GM12878 (cell line): ENCODE data around the gene RANGRF.

Source experiments
- BACH1 ChIP-seq: fragments of 450-650 bp; IDR thresholded peaks from 2 replicates; pipeline ENCODE4 v1.6.1; 2017; ENCODE audit warnings: mild to moderate bottlenecking, borderline replicate concordance
- CBFB ChIP-seq: IDR thresholded peaks from 2 replicates; pipeline ENCODE4 v1.6.1; 2016; ENCODE audit warnings: antibody characterized with exemption, low read depth
- CTCF ChIP-seq, 3 experiments: IDR thresholded peaks in 2 of 3; conservative IDR thresholded peaks in 1 of 3; 2 replicates each; pipeline ENCODE4 v1.5.1; 2011; ENCODE audit warnings: low read depth in 3 of 3, low read length in 3 of 3, mild to moderate bottlenecking in 3 of 3, control low read depth in 2 of 3, moderate library complexity in 2 of 3, inconsistent platforms in 1 of 3, mixed read lengths in 1 of 3; ENCODE audit not compliant: control insufficient read depth in 2 of 3, insufficient read depth in 1 of 3; ENCODE audit errors: extremely low read depth in 1 of 3
- MAX ChIP-seq: IDR thresholded peaks from 2 replicates; pipeline ENCODE4 v1.6.1; 2012; ENCODE audit warnings: low read depth, low read length, improper control_type of control experiment
- RAD21 ChIP-seq: IDR thresholded peaks from 2 replicates; pipeline ENCODE4 v1.6.1; 2011; ENCODE audit warnings: mild to moderate bottlenecking, low read depth, low read length, moderate library complexity; ENCODE audit not compliant: insufficient read depth
- SP1 ChIP-seq: IDR thresholded peaks from one replicate; pipeline ENCODE4 v1.6.1; 2011; ENCODE audit warnings: low read depth, low read length
- ZBED1 ChIP-seq: IDR thresholded peaks from 2 replicates; pipeline ENCODE4 v1.6.1; 2016; ENCODE audit warnings: borderline replicate concordance

GRCh38 chr17:8275421-8276290, 12.8 kb upstream of the RANGRF start:
- TF ChIP-seq SP1 (no peak), CTCF (IDR thresholded peaks at IDR 0.05 in 2 of 3, conservative IDR thresholded peaks at IDR 0.05 in 1 of 3; ENCODE audit: control insufficient read depth in 2 of 3, extremely low read depth in 1 of 3, insufficient read depth in 1 of 3, low read depth in 3 of 3, low read length in 3 of 3) (no peak), MAX (no peak), RAD21 (no peak), ZBED1 (no peak), CBFB (no peak), BACH1 (no peak)
